OCI-LY3 (cell line): Measurements from ENCODE around the gene TMCO6.

Experiments used
- EZH2phosphoT487 ChIP-seq: fragments of 200-600 bp; shearing (Covaris generic); IDR thresholded peaks from 2 replicates; pipeline ENCODE4 v1.6.1; 2018; ENCODE audit warnings: antibody characterized with exemption, mixed run types, low read depth
- TF ChIP-seq, protein P1 (sequence below): fragments of 200-600, 300-600 bp; sonication (generic); IDR thresholded peaks from 2 replicates; pipeline ENCODE4 v1.5.1; 2014; ENCODE audit warnings: antibody characterized with exemption, low read length, low read depth

DNA sequence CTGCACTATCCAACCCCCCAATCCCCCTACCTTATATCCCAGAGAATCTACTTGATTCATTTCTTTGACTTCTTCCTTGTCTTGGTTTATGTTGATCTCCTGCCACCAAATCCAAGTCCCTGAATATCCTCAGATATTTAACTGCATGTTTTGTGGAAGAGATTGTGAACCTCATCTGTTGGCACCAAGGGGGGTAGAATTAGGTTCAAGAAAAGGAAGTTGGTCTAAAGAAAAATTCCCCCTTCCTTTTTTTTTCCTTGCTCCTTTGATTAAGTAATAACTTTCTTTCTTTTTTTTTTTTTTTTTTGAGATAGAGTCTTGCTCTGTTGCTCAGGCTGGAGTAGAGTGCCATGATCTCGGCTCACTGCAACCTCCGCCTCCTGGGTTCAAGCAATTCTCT, 5.8 kb upstream of the TMCO6 start:
- TF ChIP-seq, protein P1, sequence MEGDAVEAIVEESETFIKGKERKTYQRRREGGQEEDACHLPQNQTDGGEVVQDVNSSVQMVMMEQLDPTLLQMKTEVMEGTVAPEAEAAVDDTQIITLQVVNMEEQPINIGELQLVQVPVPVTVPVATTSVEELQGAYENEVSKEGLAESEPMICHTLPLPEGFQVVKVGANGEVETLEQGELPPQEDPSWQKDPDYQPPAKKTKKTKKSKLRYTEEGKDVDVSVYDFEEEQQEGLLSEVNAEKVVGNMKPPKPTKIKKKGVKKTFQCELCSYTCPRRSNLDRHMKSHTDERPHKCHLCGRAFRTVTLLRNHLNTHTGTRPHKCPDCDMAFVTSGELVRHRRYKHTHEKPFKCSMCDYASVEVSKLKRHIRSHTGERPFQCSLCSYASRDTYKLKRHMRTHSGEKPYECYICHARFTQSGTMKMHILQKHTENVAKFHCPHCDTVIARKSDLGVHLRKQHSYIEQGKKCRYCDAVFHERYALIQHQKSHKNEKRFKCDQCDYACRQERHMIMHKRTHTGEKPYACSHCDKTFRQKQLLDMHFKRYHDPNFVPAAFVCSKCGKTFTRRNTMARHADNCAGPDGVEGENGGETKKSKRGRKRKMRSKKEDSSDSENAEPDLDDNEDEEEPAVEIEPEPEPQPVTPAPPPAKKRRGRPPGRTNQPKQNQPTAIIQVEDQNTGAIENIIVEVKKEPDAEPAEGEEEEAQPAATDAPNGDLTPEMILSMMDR, result no peak
- no peak for TF ChIP-seq EZH2phosphoT487
